Thoracic aorta (tissue), 2 donors: Measurements from ENCODE around the gene BCL6. TPM values are rescaled to one million over a fixed set of nuclear protein-coding genes. Genes with fewer than 3 reads are reported as not detected.

Source experiments
- ATAC-seq: fragments of 150-250 bp; one replicate; pipeline ENCODE4 v1.8.0; 2017; ENCODE audit warnings: low read depth; ENCODE audit not compliant: insufficient number of reproducible peaks, low FRiP score
- DNase-seq: peaks from one replicate; pipeline ENCODE4 v3.0.0-alpha.2; 2020; ENCODE audit warnings: low spot score
- H3K27ac ChIP-seq, 2 donors: fragments of 200-600 bp; sonication (generic); 1 replicate in 1 of 2; 2 replicates in 1 of 2; pipeline ENCODE4 v1.5.1; 2016; ENCODE audit warnings: mild to moderate bottlenecking in 2 of 2, moderate library complexity in 2 of 2
- H3K27me3 ChIP-seq: fragments of 200-600 bp; sonication (generic); replicated peaks from 2 replicates; pipeline ENCODE4 v1.6.0; 2016; ENCODE audit warnings: mild to moderate bottlenecking; ENCODE audit not compliant: insufficient read depth
- H3K36me3 ChIP-seq: fragments of 200-600 bp; sonication (generic); one replicate; pipeline ENCODE4 v1.5.1; 2016
- H3K4me1 ChIP-seq, 2 donors: fragments of 200-600 bp; sonication (generic); 1 replicate in 1 of 2; 2 replicates in 1 of 2; pipeline versions ENCODE4 v1.5.1 to v1.6.0; 2016; ENCODE audit warnings: low read depth in 2 of 2, mild to moderate bottlenecking in 1 of 2; ENCODE audit not compliant: control insufficient read depth in 1 of 2
- H3K4me3 ChIP-seq: fragments of 200-600 bp; sonication (generic); 2 replicates; pipeline ENCODE4 v1.5.1; 2016; ENCODE audit warnings: mild to moderate bottlenecking
- H3K9me3 ChIP-seq: fragments of 200-600 bp; sonication (generic); 2 replicates; pipeline ENCODE4 v1.5.1; 2016
- CTCF ChIP-seq: fragments of 200-600 bp; sonication (generic); IDR thresholded peaks from one replicate; pipeline ENCODE4 v1.5.1; 2019; ENCODE audit warnings: antibody characterized with exemption
- total RNA-seq, 2 donors: library from RNA; depleted of rRNA; stranded (reverse); fragments of >200 nt; gene quantifications; one replicate each; pipeline versions ENCODE4 v1.1.0 to v1.2.3, GENCODE V29; 2016

BCL6 gene
- total RNA-seq, 2 donors from 2014 or later: 148 to 169 TPM

GRCh38 chr3:187695449-187695848 is 49.8 kb downstream of the BCL6 start:
- Histone ChIP-seq H3K27me3 (no peaks in the 10 kb centered on the region), H3K9me3 (no peaks in the 10 kb centered on the region), H3K4me3 (no peak overlapping the region), H3K4me1 (no peaks in the 10 kb centered on the region), H3K27ac (no peak overlapping the region), H3K36me3 (no peaks in the 10 kb centered on the region)
- DNase-seq (no peak), ATAC-seq (no peak)
- TF ChIP-seq CTCF: no peak

- no peaks in the 10 kb centered on the region for H3K4me1 ChIP-seq
- no peak for DNase-seq
- H3K36me3 ChIP-seq: no peaks in the 10 kb centered on the region
- no peak overlapping the region for H3K27ac ChIP-seq
- no peaks in the 10 kb centered on the region for H3K27me3 ChIP-seq
- H3K4me3 ChIP-seq: no peak overlapping the region
- no peaks in the 10 kb centered on the region for H3K9me3 ChIP-seq
- no peak for TF ChIP-seq CTCF
- ATAC-seq: no peak
Observed at GRCh38 chr3:187694801-187695200, 50.5 kb downstream of the BCL6 start.

GRCh38 chr3:187693431-187693830 is 51.8 kb downstream of the BCL6 start:
- H3K27ac ChIP-seq: no peak overlapping the region
- TF ChIP-seq CTCF: no peak

GRCh38 chr3:187689984-187690383 is 55.3 kb downstream of the BCL6 start:
- H3K4me1 ChIP-seq: no peaks in the 10 kb centered on the region
- no peaks in the 10 kb centered on the region for H3K27me3 ChIP-seq
- ATAC-seq (no peak), DNase-seq (no peak)
- H3K36me3 ChIP-seq: no peaks in the 10 kb centered on the region
- TF ChIP-seq CTCF: no peak
- no peak overlapping the region for H3K27ac ChIP-seq
- no peak overlapping the region for H3K4me3 ChIP-seq
- H3K9me3 ChIP-seq: peaks cover 11% of the 10 kb centered on the region

More at GRCh38 chr3:187693431-187693830, 51.8 kb downstream of the BCL6 start:
- Histone ChIP-seq H3K27me3 (no peaks in the 10 kb centered on the region), H3K4me3 (no peak overlapping the region), H3K4me1 (no peaks in the 10 kb centered on the region), H3K36me3 (no peaks in the 10 kb centered on the region), H3K9me3 (no peaks in the 10 kb centered on the region)
- ATAC-seq (no peak), DNase-seq (no peak)

GRCh38 chr3:187686621-187687273 is 58.5 kb downstream of the BCL6 start:
- H3K4me1 ChIP-seq: no peaks in the 10 kb centered on the region
- TF ChIP-seq CTCF: no peak
- DNase-seq (no peak), ATAC-seq (no peak)
- no peaks in the 10 kb centered on the region for H3K27me3 ChIP-seq
- no peak overlapping the region for H3K4me3 ChIP-seq
- H3K9me3 ChIP-seq: peaks cover 11% of the 10 kb centered on the region
- H3K36me3 ChIP-seq: no peaks in the 10 kb centered on the region
- no peak overlapping the region for H3K27ac ChIP-seq
